Measurements from ENCODE around the gene PPIB. TPM values are rescaled to one million over a fixed set of nuclear protein-coding genes. Genes with fewer than 3 reads are reported as not detected.

Gene PPIB
- total RNA-seq, 1 experiment from 2014 or later, result 433 TPM

DNA sequence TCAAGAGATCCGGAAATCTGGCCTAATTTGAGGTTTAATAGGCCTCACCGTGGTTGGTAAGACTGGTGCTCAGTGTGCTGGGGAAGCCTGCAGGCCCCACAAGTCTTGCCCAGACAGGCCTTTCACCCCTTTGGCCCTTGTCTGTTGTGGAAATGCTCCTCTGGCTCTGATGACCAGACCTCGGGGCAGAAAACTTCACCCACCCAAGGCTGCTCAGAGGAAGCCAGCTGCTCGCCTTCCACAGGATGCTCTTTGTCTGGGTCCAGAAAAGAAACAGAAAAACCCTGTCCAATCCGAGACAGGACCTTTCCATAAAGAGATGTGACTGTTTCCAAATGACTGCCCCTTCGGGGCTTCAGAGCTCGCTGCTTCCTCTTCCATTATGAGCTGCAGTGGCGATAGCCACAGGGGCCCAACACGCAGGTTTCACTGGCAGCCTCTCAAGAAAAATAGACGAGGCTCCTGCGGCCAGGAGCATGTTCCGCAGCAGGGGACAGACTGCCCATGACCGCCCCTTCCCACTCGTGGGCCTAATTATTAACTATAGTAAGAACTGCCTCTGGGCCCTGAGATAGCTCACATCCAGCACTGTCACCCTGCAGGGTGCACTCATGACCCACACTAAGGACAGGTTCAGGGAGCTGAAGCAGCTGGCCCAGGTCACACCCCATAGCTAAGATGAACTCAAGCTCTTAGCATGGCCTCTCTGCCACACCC lies 18.1 kb downstream of the PPIB start:
- H3K27me3 Mint-ChIP-seq (ENCODE audit: low read depth), result no peaks in the 10 kb centered on the region

More for the DNA sequence above, 18.1 kb downstream of the PPIB start:
- Histone ChIP-seq H2BK20ac (ENCODE audit: low read depth, low read length, poor library complexity, severe bottlenecking) (no peak overlapping the region), H3K4me2 (ENCODE audit: insufficient read depth, insufficient read length, low read length) (no peak overlapping the region), H3K23me2 (ENCODE audit: insufficient read length, low read depth, low read length, poor library complexity, severe bottlenecking) (no peaks in the 10 kb centered on the region), H3K14ac (ENCODE audit: insufficient read depth, low read length) (no peak overlapping the region), H2BK5ac (ENCODE audit: insufficient read length, low read length) (no peak overlapping the region), H3T11ph (ENCODE audit: low read length) (no peak overlapping the region), H4K8ac (replicated peaks; ENCODE audit: insufficient read length, low read depth, low read length) (no peak overlapping the region), H2BK12ac (ENCODE audit: insufficient read length, low read depth, low read length) (no peak overlapping the region), H3K9ac (ENCODE audit: extremely low read depth, insufficient read length, low read length) (no peak overlapping the region), H4K91ac (ENCODE audit: insufficient read length, low read depth, low read length) (no peak overlapping the region), H3K79me1 (ENCODE audit: insufficient read depth, low read depth, low read length, poor library complexity, severe bottlenecking) (no peaks in the 10 kb centered on the region), H3K4me1 (ENCODE audit: insufficient read depth, low read length) (no peaks in the 10 kb centered on the region), H4K20me1 (ENCODE audit: control insufficient read depth, insufficient read depth, insufficient read length) (no peaks in the 10 kb centered on the region), H3K23ac (ENCODE audit: insufficient read length, low read depth, low read length) (no peak overlapping the region), H3K18ac (ENCODE audit: insufficient read length, low read depth, low read length) (no peak overlapping the region), H3K9me3 (ENCODE audit: control insufficient read depth, low read depth, low read length) (no peaks in the 10 kb centered on the region), H2BK15ac (ENCODE audit: low read depth, low read length) (no peak overlapping the region), H3K4ac (ENCODE audit: low read depth, low read length) (no peak overlapping the region), H3K56ac (ENCODE audit: insufficient read length, low read depth, low read length) (no peak overlapping the region), H3K79me2 (ENCODE audit: insufficient read depth, low read length) (no peaks in the 10 kb centered on the region), H4K5ac (ENCODE audit: insufficient read length, low read depth, low read length) (no peak overlapping the region), H3K27ac (ENCODE audit: insufficient read length, low read depth, low read length) (no peak overlapping the region), H2AFZ (ENCODE audit: low read length) (no peak overlapping the region), H2BK120ac (ENCODE audit: low read depth, low read length, poor library complexity, severe bottlenecking) (no peak overlapping the region), H2AK5ac (ENCODE audit: insufficient read length, low read length) (no peak overlapping the region), H3K27me3 (ENCODE audit: insufficient read depth, low read length) (no peaks in the 10 kb centered on the region)
- Mint-ChIP-seq H3K9me3 (no peaks in the 10 kb centered on the region), H3K36me3 (ENCODE audit: insufficient read depth in 1 of 3, low read depth in 3 of 3) (peaks cover 0 to 5% (median 0%) of the 10 kb centered on the region in 3 experiments; a peak in 3 of 7 replicates), H3K4me3 (no peak overlapping the region), H3K27ac (peak overlapping the region in 1 of 3 experiments; percentile 92; a peak in 2 of 7 replicates), H3K4me1 (peaks cover 2 to 6% of the 10 kb centered on the region in 2 experiments; a peak in 3 of 4 replicates)
- WGBS (ENCODE audit: extremely low coverage, insufficient read length, low lambda C conversion rate), result no CpG with 5 or more reads among the region's 14 CpGs
- no peak for DNase-seq
- TF ChIP-seq, protein P1, sequence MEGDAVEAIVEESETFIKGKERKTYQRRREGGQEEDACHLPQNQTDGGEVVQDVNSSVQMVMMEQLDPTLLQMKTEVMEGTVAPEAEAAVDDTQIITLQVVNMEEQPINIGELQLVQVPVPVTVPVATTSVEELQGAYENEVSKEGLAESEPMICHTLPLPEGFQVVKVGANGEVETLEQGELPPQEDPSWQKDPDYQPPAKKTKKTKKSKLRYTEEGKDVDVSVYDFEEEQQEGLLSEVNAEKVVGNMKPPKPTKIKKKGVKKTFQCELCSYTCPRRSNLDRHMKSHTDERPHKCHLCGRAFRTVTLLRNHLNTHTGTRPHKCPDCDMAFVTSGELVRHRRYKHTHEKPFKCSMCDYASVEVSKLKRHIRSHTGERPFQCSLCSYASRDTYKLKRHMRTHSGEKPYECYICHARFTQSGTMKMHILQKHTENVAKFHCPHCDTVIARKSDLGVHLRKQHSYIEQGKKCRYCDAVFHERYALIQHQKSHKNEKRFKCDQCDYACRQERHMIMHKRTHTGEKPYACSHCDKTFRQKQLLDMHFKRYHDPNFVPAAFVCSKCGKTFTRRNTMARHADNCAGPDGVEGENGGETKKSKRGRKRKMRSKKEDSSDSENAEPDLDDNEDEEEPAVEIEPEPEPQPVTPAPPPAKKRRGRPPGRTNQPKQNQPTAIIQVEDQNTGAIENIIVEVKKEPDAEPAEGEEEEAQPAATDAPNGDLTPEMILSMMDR (conservative IDR thresholded peaks at IDR 0.05), result no peak
